PC-9 (cell line): Measurements from ENCODE around the gene C5.

ENCODE experiments used
- CTCF ChIP-seq: fragments of 200-600 bp; sonication (generic); conservative IDR thresholded peaks from 2 replicates; pipeline ENCODE4 v1.6.1; 2017; ENCODE audit warnings: mixed run types, antibody characterized with exemption, mild to moderate bottlenecking, moderate library complexity
- EZH2 ChIP-seq: fragments of 200-600 bp; sonication (generic); IDR thresholded peaks from 2 replicates; pipeline ENCODE4 v1.8.0; 2017; ENCODE audit warnings: antibody characterized with exemption, low read depth

DNA sequence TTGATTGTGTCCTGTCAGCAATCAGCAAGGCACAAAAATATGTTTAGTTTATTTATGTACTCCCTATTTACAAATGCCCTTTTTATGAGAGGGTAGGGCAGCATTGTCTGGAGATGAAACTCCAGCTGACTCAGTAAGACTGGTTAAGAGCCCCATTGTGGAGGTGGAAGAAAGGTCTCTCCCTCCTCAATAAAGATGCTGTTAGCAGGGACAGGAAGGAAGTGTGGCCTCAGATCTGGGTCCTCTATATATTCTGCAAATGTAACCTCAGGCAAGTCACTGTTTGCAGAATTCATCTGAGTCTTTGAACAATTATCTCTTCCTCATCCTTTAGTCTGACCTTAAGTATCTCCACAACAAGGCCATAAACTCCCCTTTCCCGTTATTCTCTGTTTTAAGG is 75.2 kb downstream of the C5 start:
- no peak for TF ChIP-seq EZH2
- no peak for TF ChIP-seq CTCF
